Measurements from ENCODE around the gene RIMBP2. TPM values are rescaled to one million over a fixed set of nuclear protein-coding genes. Genes with fewer than 3 reads are reported as not detected.

Gene RIMBP2
- total and polyA plus RNA-seq, 9 of the 15 experiments (the other 6 are each of a cell fraction or from before 2014, with no cell fraction given) = not detected

- no peak for TF ChIP-seq ZNF318 (IDR thresholded peaks at IDR 0.05; ENCODE audit: borderline replicate concordance in 1 of 2, low read depth in 1 of 2)
- TF ChIP-seq ARHGAP35 (IDR thresholded peaks at IDR 0.05; ENCODE audit: partially characterized antibody) = no peak
- TF ChIP-seq GATAD2A (IDR thresholded peaks at IDR 0.05) = no peak
These were observed 229.1 kb downstream of the RIMBP2 start (continued) for GRCh38 chr12:130486891-130487416.

All from K562 (cell line).